ENCODE data around the gene TTN.

The TTN gene

DNA sequence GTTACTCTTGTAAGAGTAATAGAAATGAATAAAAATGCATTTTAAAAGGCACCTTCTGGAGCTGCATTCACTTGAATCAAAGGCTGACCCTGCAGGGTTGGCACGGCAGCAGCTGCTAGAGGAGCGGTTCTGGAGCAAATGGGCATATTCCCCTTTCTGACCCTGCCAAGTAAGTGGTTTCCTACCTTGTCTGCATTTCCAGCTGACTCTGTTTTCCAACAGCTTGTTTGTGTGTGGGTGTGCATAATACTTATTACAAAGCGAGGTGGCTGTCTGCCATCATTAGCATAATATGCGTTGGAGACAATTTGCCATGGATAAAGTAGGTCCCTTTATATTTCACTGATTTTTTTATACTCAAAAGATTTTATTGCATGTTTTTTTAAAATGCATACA, 21.3 kb upstream of the TTN start:
- Histone ChIP-seq H3K9ac (ENCODE audit: insufficient read length, low read depth) (no peak overlapping the region), H3K36me3 (ENCODE audit: insufficient read depth, insufficient read length, low read length) (no peaks in the 10 kb centered on the region), H3K27me3 (ENCODE audit: insufficient read depth, insufficient read length) (no peaks in the 10 kb centered on the region), H3K9me3 (ENCODE audit: insufficient read depth, low read length) (no peaks in the 10 kb centered on the region), H3K4me1 (ENCODE audit: insufficient read depth, insufficient read length) (no peaks in the 10 kb centered on the region), H3K4me3 (ENCODE audit: insufficient read length, low read depth) (no peak overlapping the region)
- DNase-seq (ENCODE audit: low read depth, low spot score), result no peak
- no peak for TF ChIP-seq ZNF274 (IDR thresholded peaks at IDR 0.05; ENCODE audit: low read depth, low read length)
- TF ChIP-seq SUZ12 (IDR thresholded peaks at IDR 0.05; ENCODE audit: extremely low read depth, insufficient read depth, insufficient read length), result no peak
- no peak for TF ChIP-seq YY1 (IDR thresholded peaks at IDR 0.05; ENCODE audit: insufficient read depth, insufficient read length)

DNA sequence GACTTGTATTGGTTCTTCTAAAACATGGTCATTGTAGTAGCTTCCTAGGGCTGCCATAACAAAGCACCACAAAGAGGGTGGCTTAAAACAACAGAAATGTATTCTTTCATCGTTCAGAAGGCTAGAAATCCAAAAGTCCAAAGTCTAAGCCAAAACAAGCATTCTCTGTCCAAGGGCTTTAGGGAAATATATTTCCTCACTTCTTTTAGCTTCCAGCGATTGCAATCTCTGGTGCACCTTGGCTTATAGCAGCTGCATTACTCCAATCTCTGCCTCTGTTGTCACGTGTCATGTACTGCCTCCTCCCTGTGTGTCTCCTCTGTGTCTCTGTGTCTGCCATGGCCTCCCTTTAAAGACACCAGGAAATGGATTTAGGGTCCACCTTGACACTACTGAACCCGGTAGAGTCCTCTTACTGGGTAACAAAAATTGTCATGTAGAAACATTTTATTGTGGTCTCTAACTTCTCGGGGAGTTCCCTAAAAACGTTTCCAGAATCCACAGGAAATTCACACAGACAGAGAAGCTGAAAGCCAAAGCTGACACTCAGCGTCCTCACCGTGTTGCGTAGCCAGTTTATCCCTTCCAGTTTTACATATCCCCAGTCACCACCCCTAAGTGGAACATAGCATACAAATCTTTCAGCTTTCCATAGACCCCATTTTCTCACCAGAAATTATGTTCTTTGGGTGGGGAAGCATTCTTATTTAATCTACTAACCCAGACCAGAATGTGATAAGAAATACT, 20.7 kb upstream of the TTN start:
- Histone ChIP-seq H3K9ac (ENCODE audit: insufficient read length, low read depth) (no peak overlapping the region), H3K27me3 (ENCODE audit: insufficient read depth, insufficient read length) (no peaks in the 10 kb centered on the region), H3K4me1 (ENCODE audit: insufficient read depth, insufficient read length) (no peaks in the 10 kb centered on the region), H3K9me3 (ENCODE audit: insufficient read depth, low read length) (no peaks in the 10 kb centered on the region), H3K36me3 (ENCODE audit: insufficient read depth, insufficient read length, low read length) (no peaks in the 10 kb centered on the region), H3K4me3 (ENCODE audit: insufficient read length, low read depth) (no peak overlapping the region)
- TF ChIP-seq ZNF274 (IDR thresholded peaks at IDR 0.05; ENCODE audit: low read depth, low read length), result no peak
- TF ChIP-seq SUZ12 (IDR thresholded peaks at IDR 0.05; ENCODE audit: extremely low read depth, insufficient read depth, insufficient read length), result no peak
- TF ChIP-seq YY1 (IDR thresholded peaks at IDR 0.05; ENCODE audit: insufficient read depth, insufficient read length), result no peak
- no peak for DNase-seq (ENCODE audit: low read depth, low spot score)

DNA sequence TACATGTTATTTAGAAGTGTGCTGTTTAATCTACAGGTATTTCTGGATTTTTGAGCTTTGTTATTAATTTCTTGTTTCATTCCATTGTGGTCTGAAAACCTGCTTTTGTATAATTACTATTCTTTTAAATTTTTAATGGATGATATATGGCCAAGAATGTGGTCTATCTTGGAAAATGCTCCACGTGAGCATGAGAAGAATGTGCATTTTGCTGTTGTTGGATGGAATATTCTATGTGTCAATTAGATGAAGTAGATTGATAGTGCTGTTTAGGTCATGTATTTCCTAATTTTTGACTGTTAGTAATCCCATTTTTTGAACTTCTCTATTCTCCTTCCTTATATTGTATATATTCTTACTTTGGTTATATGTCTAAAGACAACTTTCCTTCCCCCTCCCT, 19.9 kb upstream of the TTN start:
- Histone ChIP-seq H3K36me3 (ENCODE audit: insufficient read depth, insufficient read length, low read length) (no peaks in the 10 kb centered on the region), H3K4me3 (ENCODE audit: insufficient read length, low read depth) (no peak overlapping the region), H3K9me3 (ENCODE audit: insufficient read depth, low read length) (no peaks in the 10 kb centered on the region), H3K27me3 (ENCODE audit: insufficient read depth, insufficient read length) (no peaks in the 10 kb centered on the region), H3K4me1 (ENCODE audit: insufficient read depth, insufficient read length) (no peaks in the 10 kb centered on the region), H3K9ac (ENCODE audit: insufficient read length, low read depth) (no peak overlapping the region)
- TF ChIP-seq SUZ12 (IDR thresholded peaks at IDR 0.05; ENCODE audit: extremely low read depth, insufficient read depth, insufficient read length), result no peak
- no peak for TF ChIP-seq ZNF274 (IDR thresholded peaks at IDR 0.05; ENCODE audit: low read depth, low read length)
- TF ChIP-seq YY1 (IDR thresholded peaks at IDR 0.05; ENCODE audit: insufficient read depth, insufficient read length), result no peak
- no peak for DNase-seq (ENCODE audit: low read depth, low spot score)

DNA sequence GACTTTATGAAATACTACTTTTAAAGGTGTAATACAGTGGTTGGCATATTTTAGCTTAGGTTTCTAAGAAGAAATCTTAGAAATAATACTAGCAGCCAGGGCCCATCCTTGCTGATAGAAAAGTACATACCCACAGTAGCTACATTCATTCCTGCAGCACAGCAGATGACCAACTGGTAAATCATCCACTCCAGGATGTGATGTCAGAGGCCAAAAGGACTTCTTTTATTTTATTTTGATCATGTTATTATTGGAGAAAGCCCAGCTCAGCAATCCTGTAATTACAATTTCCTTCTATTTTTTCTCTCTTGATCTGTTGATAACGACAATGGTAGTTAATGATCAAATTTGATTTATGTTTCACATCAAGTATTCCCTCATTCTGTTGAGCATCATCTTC, 18.0 kb upstream of the TTN start:
- no peaks in the 10 kb centered on the region for H3K9me3 ChIP-seq (ENCODE audit: insufficient read depth, low read length)
- no peaks in the 10 kb centered on the region for H3K4me1 ChIP-seq (ENCODE audit: insufficient read depth, insufficient read length)
- TF ChIP-seq SUZ12 (IDR thresholded peaks at IDR 0.05; ENCODE audit: extremely low read depth, insufficient read depth, insufficient read length) (no peak), ZNF274 (IDR thresholded peaks at IDR 0.05; ENCODE audit: low read depth, low read length) (no peak), YY1 (IDR thresholded peaks at IDR 0.05; ENCODE audit: insufficient read depth, insufficient read length) (no peak)
- H3K4me3 ChIP-seq (ENCODE audit: insufficient read length, low read depth), result no peak overlapping the region
- H3K27me3 ChIP-seq (ENCODE audit: insufficient read depth, insufficient read length), result no peaks in the 10 kb centered on the region
- no peak overlapping the region for H3K9ac ChIP-seq (ENCODE audit: insufficient read length, low read depth)
- no peak for DNase-seq (ENCODE audit: low read depth, low spot score)
- H3K36me3 ChIP-seq (ENCODE audit: insufficient read depth, insufficient read length, low read length), result no peaks in the 10 kb centered on the region

DNA sequence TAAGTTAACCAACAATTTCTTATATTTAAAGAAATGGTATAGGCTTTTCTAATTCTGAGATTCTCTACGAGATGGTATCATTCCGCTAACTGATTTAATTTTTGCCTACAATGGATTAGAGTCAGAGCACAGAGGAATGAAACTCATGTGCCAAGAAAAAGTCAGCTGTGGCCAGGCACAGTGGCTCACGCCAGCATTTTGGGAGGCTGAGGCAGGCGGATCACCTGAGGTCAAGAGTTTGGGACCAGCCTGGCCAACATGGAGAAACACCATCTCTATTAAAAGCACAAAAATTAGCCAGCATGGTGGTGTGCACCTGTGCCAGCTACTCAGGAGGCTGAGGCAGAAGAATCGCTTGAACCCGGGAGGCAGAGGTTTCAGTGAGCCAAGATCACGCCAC, 17.0 kb upstream of the TTN start:
- Histone ChIP-seq H3K27me3 (ENCODE audit: insufficient read depth, insufficient read length) (no peaks in the 10 kb centered on the region), H3K9me3 (ENCODE audit: insufficient read depth, low read length) (no peaks in the 10 kb centered on the region), H3K9ac (ENCODE audit: insufficient read length, low read depth) (no peak overlapping the region), H3K36me3 (ENCODE audit: insufficient read depth, insufficient read length, low read length) (no peaks in the 10 kb centered on the region), H3K4me3 (ENCODE audit: insufficient read length, low read depth) (no peak overlapping the region), H3K4me1 (ENCODE audit: insufficient read depth, insufficient read length) (no peaks in the 10 kb centered on the region)
- TF ChIP-seq YY1 (IDR thresholded peaks at IDR 0.05; ENCODE audit: insufficient read depth, insufficient read length) (no peak), ZNF274 (IDR thresholded peaks at IDR 0.05; ENCODE audit: low read depth, low read length) (no peak), SUZ12 (IDR thresholded peaks at IDR 0.05; ENCODE audit: extremely low read depth, insufficient read depth, insufficient read length) (no peak)
- no peak for DNase-seq (ENCODE audit: low read depth, low spot score)

DNA sequence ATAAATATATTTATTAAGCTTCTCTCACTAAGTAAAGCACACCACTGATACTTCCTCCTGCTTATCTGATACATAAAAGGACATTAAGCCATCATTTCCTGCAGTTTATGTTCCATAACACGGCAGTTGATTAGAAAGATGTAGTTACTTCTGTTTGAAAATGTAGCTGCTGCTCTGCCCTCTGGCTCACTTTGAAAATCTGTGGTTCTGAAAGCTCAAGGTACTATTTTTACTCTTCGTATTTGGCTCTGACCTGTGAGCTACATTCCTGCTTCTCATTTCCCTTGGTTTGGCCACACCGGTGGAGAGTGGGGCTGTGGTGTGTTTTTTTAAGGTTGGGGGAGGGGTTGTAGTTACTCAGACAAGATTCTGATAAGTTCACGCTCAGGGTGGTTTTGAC, 12.8 kb upstream of the TTN start:
- Histone ChIP-seq H3K27me3 (ENCODE audit: insufficient read depth, insufficient read length) (no peaks in the 10 kb centered on the region), H3K4me3 (ENCODE audit: insufficient read length, low read depth) (no peak overlapping the region), H3K9me3 (ENCODE audit: insufficient read depth, low read length) (no peaks in the 10 kb centered on the region), H3K4me1 (ENCODE audit: insufficient read depth, insufficient read length) (no peaks in the 10 kb centered on the region), H3K9ac (ENCODE audit: insufficient read length, low read depth) (no peak overlapping the region), H3K36me3 (ENCODE audit: insufficient read depth, insufficient read length, low read length) (no peaks in the 10 kb centered on the region)
- no peak for DNase-seq (ENCODE audit: low read depth, low spot score)
- TF ChIP-seq ZNF274 (IDR thresholded peaks at IDR 0.05; ENCODE audit: low read depth, low read length) (no peak), SUZ12 (IDR thresholded peaks at IDR 0.05; ENCODE audit: extremely low read depth, insufficient read depth, insufficient read length) (no peak), YY1 (IDR thresholded peaks at IDR 0.05; ENCODE audit: insufficient read depth, insufficient read length) (no peak)

DNA sequence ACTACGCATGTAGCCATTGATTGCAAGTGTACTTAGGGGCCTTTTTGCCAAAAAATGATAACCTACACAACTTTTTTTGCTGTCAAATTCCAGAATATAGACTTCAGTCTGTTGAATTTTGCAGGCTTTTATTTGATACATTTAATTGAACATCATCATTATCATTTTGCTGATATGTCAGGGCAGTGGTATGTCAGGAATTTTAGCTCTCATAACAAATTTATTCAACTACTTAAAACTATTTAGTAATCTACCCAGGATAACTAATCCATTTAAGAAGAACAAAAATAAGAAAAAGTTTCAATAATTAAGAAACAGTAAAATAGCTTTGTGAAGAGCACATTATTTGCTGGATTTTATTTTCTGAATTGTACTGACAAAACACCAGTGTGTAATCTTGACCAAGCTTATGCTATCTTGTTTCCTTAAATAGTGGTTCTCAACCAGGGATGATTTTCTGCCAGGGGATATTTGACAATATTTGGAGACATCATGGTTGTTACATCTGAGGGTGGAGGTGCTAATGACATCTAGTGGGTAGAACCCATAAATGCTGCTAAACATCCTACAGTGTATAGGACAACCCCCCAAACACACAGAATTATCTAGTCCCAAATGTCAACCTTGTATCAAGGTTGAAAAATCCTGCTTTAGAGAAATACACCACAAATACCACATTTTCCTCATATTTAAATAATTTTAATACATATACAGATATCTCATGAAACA, 12.1 kb upstream of the TTN start:
- Histone ChIP-seq H3K27me3 (ENCODE audit: insufficient read depth, insufficient read length) (no peaks in the 10 kb centered on the region), H3K4me3 (ENCODE audit: insufficient read length, low read depth) (no peak overlapping the region), H3K36me3 (ENCODE audit: insufficient read depth, insufficient read length, low read length) (no peaks in the 10 kb centered on the region), H3K9me3 (ENCODE audit: insufficient read depth, low read length) (no peaks in the 10 kb centered on the region), H3K4me1 (ENCODE audit: insufficient read depth, insufficient read length) (no peaks in the 10 kb centered on the region), H3K9ac (ENCODE audit: insufficient read length, low read depth) (no peak overlapping the region)
- DNase-seq (ENCODE audit: low read depth, low spot score), result no peak
- no peak for TF ChIP-seq ZNF274 (IDR thresholded peaks at IDR 0.05; ENCODE audit: low read depth, low read length)
- no peak for TF ChIP-seq YY1 (IDR thresholded peaks at IDR 0.05; ENCODE audit: insufficient read depth, insufficient read length)
- TF ChIP-seq SUZ12 (IDR thresholded peaks at IDR 0.05; ENCODE audit: extremely low read depth, insufficient read depth, insufficient read length), result no peak

Data from NT2/D1 (cell line).